HL-60 (cell line): ENCODE data around the gene CNBD2.
A peak's percentile ranks its signal among the peaks of the same experiment; 100 is the strongest.

ENCODE experiments used
- DNase-seq, 2 experiments: peaks; one replicate each; pipeline ENCODE4 v3.0.0-alpha.2; 2010 to 2020; ENCODE audit warnings: low read depth in 1 of 2, low spot score in 1 of 2
- H3K27ac ChIP-seq: fragments of 250-450 bp; sonication (Bioruptor Pico); replicated peaks from 2 replicates; pipeline ENCODE4 v1.5.1; 2020; ENCODE audit warnings: mild to moderate bottlenecking, moderate library complexity
- H3K27me3 ChIP-seq: fragments of 250-450 bp; sonication (Bioruptor Pico); 2 replicates; pipeline ENCODE4 v1.5.1; 2021; ENCODE audit warnings: mild to moderate bottlenecking, moderate library complexity; ENCODE audit not compliant: insufficient read depth, poor library complexity, severe bottlenecking
- H3K4me3 ChIP-seq: replicated peaks from 2 replicates; pipeline ENCODE4 v1.5.1; 2011; ENCODE audit warnings: mild to moderate bottlenecking, control low read depth, low read length; ENCODE audit not compliant: insufficient read depth
- GABPA ChIP-seq: IDR thresholded peaks from 2 replicates; pipeline ENCODE4 v1.6.1; 2012; ENCODE audit warnings: low read depth
- POLR2AphosphoS5 ChIP-seq: IDR thresholded peaks from 2 replicates; pipeline ENCODE4 v1.6.1; 2012; ENCODE audit warnings: low read depth
- SPI1 ChIP-seq: IDR thresholded peaks from 2 replicates; pipeline ENCODE4 v1.6.1; 2012; ENCODE audit warnings: low read depth, mild to moderate bottlenecking, borderline replicate concordance
- TF ChIP-seq, protein P1 (sequence below): IDR thresholded peaks from one replicate; pipeline ENCODE4 v1.5.1; 2011; ENCODE audit warnings: low read length, control low read depth, inconsistent platforms; ENCODE audit not compliant: insufficient read depth
- TF ChIP-seq, protein P2 (sequence below): IDR thresholded peaks from 2 replicates; pipeline ENCODE4 v1.6.1; 2012; ENCODE audit warnings: low read depth; ENCODE audit not compliant: insufficient replicate concordance

CNBD2 gene

DNA sequence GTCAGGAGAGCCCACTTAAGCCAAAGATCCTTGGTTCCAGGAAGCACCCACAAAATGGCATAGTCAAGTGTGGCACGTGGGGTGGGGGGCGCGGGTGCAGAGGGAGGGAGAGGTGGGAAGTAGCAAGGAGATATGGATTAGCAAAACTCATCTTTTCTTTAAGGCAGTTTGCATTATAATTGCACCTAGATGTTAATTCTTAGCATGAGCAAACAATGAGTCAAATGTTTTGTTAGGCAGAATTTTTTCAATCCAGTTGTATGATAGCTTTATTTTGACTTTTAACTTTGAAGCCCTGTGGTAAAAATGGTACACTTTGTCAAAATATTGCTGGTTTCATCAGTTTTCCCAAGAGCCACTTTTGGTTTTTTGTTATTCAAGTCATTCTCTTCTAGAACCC, 29.1 kb upstream of the CNBD2 start:
- Histone ChIP-seq H3K27me3 (no peaks in the 10 kb centered on the region), H3K27ac (no peak overlapping the region), H3K4me3 (no peak overlapping the region)
- no peak for TF ChIP-seq POLR2AphosphoS5
- TF ChIP-seq GABPA = no peak
- TF ChIP-seq, protein P1, sequence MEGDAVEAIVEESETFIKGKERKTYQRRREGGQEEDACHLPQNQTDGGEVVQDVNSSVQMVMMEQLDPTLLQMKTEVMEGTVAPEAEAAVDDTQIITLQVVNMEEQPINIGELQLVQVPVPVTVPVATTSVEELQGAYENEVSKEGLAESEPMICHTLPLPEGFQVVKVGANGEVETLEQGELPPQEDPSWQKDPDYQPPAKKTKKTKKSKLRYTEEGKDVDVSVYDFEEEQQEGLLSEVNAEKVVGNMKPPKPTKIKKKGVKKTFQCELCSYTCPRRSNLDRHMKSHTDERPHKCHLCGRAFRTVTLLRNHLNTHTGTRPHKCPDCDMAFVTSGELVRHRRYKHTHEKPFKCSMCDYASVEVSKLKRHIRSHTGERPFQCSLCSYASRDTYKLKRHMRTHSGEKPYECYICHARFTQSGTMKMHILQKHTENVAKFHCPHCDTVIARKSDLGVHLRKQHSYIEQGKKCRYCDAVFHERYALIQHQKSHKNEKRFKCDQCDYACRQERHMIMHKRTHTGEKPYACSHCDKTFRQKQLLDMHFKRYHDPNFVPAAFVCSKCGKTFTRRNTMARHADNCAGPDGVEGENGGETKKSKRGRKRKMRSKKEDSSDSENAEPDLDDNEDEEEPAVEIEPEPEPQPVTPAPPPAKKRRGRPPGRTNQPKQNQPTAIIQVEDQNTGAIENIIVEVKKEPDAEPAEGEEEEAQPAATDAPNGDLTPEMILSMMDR = no peak
- TF ChIP-seq SPI1 = no peak
- TF ChIP-seq, protein P2, sequence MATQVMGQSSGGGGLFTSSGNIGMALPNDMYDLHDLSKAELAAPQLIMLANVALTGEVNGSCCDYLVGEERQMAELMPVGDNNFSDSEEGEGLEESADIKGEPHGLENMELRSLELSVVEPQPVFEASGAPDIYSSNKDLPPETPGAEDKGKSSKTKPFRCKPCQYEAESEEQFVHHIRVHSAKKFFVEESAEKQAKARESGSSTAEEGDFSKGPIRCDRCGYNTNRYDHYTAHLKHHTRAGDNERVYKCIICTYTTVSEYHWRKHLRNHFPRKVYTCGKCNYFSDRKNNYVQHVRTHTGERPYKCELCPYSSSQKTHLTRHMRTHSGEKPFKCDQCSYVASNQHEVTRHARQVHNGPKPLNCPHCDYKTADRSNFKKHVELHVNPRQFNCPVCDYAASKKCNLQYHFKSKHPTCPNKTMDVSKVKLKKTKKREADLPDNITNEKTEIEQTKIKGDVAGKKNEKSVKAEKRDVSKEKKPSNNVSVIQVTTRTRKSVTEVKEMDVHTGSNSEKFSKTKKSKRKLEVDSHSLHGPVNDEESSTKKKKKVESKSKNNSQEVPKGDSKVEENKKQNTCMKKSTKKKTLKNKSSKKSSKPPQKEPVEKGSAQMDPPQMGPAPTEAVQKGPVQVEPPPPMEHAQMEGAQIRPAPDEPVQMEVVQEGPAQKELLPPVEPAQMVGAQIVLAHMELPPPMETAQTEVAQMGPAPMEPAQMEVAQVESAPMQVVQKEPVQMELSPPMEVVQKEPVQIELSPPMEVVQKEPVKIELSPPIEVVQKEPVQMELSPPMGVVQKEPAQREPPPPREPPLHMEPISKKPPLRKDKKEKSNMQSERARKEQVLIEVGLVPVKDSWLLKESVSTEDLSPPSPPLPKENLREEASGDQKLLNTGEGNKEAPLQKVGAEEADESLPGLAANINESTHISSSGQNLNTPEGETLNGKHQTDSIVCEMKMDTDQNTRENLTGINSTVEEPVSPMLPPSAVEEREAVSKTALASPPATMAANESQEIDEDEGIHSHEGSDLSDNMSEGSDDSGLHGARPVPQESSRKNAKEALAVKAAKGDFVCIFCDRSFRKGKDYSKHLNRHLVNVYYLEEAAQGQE = no peak
- no peak for DNase-seq

DNA sequence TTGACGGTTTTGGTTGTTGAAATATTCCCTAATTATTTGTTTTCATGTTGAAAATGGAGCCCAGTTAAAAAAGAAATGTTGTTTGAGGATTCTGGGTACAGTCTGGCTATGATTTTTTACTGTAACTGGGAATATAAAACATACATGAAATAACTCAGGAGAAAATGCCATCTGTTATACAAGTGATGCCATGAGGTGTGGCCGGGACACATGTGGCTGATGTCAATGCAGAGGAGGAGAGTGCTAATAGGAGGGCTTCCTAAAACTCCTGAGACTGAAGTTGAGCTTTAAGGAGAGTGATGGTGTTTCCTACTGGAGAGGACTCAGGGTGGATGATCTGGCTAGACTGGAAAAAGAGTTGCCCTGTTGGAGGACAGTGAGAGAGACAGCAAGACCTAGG, 26.8 kb upstream of the CNBD2 start:
- DNase-seq = no peak
- Histone ChIP-seq H3K27me3 (no peaks in the 10 kb centered on the region), H3K27ac (no peak overlapping the region), H3K4me3 (no peak overlapping the region)
- TF ChIP-seq POLR2AphosphoS5 (no peak), SPI1 (no peak), GABPA (no peak)
- TF ChIP-seq, protein P1 = no peak
- TF ChIP-seq, protein P2 = no peak

- Histone ChIP-seq H3K27ac (no peak overlapping the region), H3K27me3 (no peaks in the 10 kb centered on the region), H3K4me3 (no peak overlapping the region)
- DNase-seq = peak in 1 of 2 experiments; percentile 43
- TF ChIP-seq, protein P1 = no peak
- no peak for TF ChIP-seq SPI1
- no peak for TF ChIP-seq POLR2AphosphoS5
- no peak for TF ChIP-seq GABPA
- TF ChIP-seq, protein P2 = no peak
These were observed 26.1 kb upstream of the CNBD2 start for GRCh38 chr20:35942243-35942642.
